ENCODE measurements around the gene GPR176.
"Not testable (repeated sequence)": the region's sequence is repeated elsewhere in the genome, so short reads cannot be mapped to it uniquely, and the experiment has no call there.

GPR176 gene

GRCh38 chr15:39934397-39935071 lies 14.5 kb upstream of the GPR176 start:
- FAIRE-seq: no peak

DNA sequence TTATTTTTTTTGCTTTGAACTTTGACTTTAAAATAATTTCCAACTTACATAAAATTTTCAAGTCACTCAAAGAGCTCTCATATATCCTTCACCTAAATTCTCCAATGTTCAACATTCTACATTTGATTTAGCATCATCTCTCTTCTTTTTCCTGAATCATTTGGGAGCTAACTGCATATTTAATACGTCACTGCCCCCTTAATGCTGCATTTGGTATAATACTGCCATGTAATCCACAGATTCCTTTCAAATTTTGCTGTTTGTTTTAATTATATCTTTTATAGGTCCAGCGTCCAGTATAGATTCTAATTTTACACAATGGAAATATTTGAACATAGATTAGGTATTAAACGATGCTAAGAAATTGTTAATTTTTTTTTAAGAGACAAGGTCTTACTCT lies 11.5 kb upstream of the GPR176 start:
- peak; percentile 77 for FAIRE-seq

DNA sequence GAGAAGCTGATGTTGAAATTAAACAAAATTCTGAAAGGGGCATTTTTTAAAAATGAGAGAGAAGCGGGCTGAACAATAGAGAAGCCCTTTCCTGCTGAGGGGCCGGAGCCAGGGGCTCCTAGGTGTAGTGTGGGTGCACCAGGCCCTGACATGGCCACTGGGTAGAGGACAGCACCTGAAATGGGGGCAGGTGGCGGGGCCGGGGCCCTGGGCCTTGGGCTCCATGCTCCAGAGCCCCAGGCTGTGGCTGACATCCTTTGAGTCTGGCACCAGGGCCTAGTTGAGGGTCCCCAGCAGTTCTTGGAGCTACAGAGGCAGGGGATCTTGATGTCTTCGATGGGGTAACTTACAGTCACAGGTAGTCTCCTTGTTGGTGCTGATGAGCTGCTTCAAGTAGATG lies 6.5 kb upstream of the GPR176 start:
- FAIRE-seq: no peak

- FAIRE-seq: no peak
Measured at GRCh38 chr15:39925112-39925842, 5.2 kb upstream of the GPR176 start.

DNA sequence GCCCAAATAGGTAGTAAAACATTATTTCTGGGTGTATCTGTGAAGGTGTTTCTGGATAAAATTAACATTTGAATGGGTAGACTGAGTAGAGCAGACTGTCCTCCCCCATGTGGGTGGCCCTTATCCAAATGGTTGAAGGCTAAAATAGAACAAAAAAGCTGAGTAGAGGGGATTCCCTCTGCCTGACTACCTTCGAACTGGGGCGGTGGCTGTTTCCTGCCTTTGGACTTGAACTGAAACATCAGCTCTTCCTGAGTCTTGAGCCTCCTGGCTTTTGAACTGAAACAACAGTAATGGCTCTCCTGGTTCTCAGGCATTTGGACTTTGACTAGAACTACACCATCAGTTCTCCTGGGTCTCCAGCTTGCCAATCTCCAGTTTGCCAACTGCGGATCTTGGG lies 4.4 kb upstream of the GPR176 start:
- no peak for FAIRE-seq

DNA sequence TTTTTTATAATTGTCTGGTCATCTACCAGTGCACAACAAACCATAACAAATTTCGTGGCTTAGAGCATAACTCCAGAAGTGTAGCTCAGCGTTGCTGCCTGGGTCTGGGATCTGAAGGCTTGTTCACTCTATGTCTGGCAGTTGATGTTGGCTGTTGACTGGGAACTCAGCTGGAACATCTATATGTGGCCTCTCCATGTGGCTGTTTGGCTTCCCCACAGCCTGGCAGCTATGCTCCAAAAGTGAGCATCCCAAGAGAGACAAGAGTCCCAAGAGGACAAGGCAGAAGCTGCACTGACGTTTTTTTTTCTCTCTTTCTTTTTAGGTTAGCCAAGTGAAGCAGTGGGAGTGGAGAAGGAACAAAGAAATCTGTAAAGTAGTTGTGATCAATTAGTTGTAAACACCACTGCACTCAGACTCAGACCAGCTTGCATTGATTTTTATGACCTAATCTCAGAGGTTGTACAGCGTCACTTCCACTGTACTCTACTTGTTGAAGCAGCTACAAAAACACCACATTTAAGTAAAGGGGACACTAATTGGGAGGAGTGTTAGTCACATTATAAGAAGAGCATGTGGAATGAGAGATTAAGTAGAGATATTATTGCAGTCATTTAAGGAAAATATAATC lies 2.5 kb upstream of the GPR176 start:
- no peak for FAIRE-seq

DNA sequence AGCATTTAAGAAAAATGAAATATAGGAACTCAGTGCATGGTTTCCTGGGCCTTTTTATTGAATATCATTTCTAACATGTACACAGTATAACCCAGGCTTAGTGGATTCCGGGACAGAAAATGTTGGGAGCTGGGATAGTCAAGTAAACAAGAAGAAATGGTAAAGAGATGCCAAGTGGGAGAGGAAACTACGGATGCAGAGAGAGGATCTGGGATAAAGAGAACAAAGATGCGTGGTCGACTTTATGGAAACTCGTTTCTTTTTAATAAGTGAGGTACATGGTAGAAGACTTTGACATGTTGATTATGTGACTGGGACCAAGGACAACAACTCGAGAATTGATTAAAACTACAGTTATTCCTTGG lies 1.2 kb upstream of the GPR176 start:
- no peak for FAIRE-seq

GRCh38 chr15:39920510-39921273 lies 626 bp upstream of the GPR176 start:
- FAIRE-seq: no peak

GRCh38 chr15:39919411-39919747 lies 687 bp downstream of the GPR176 start:
- FAIRE-seq: no peak

GRCh38 chr15:39918688-39919385 lies 1.2 kb downstream of the GPR176 start:
- no peak for FAIRE-seq

GRCh38 chr15:39914977-39915376 lies 5.1 kb downstream of the GPR176 start:
- FAIRE-seq: no peak

- no peak for FAIRE-seq
Measured at GRCh38 chr15:39909007-39909406, 11.1 kb downstream of the GPR176 start.

- no peak for FAIRE-seq
Measured at GRCh38 chr15:39908186-39908585, 11.9 kb downstream of the GPR176 start.

GRCh38 chr15:39907216-39907615 lies 12.8 kb downstream of the GPR176 start:
- FAIRE-seq: no peak

DNA sequence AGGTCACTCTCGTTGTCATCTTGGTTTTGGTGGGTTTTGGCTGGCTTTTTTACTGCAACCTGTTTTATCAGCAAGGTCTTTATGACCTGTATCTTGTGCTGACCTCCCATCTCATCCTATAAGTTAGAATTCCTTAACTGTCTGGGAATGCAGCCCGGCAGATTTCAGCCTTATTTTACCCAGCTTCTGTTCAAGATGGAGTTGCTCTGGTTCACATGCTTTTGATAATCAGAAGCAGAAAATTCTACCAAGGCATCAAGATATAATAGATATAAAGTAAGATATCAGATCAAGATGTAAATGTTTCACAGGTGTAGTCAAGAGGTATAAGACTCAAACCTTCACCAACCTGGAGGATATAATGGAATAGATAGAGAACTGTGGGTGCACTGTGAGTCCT lies 16.0 kb downstream of the GPR176 start:
- no peak for FAIRE-seq

DNA sequence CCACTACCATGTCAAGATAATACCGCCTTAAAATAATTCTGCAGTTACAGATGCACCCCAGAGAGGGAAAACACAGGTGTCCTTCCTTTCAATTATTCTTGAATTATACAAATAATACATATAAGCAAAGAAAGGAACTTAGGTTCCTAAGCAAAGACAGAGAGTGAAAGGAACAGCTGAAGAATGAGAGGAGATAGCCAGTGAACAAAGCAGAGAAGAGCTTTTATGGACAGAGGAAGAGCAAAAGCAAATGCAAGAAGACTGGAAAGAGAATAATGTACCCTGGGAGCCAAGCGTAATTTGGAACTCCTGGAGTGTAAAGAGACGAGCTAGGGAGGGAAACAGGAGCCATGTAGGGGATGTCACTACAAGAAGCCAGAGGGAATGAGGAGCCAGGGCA lies 21.7 kb downstream of the GPR176 start:
- FAIRE-seq: no peak

DNA sequence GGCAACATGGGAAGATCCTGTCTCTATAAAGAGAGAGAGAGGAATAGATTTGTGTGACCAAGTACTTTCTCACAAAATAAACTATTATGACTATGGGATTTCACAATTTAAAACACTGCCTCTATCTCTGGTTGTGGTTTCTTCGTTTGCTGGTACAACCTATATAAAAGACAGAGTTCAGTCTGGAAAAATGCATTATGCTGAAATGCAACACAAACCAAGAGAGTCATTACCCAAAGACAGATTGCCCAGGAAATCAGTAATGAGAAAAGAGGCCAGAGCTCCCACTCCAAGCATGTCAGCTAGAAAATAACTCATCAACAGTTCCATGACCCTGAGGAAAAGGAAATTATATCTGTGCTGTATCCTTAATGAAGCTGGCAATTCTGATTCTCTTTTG lies 23.2 kb downstream of the GPR176 start:
- no peak for FAIRE-seq

DNA sequence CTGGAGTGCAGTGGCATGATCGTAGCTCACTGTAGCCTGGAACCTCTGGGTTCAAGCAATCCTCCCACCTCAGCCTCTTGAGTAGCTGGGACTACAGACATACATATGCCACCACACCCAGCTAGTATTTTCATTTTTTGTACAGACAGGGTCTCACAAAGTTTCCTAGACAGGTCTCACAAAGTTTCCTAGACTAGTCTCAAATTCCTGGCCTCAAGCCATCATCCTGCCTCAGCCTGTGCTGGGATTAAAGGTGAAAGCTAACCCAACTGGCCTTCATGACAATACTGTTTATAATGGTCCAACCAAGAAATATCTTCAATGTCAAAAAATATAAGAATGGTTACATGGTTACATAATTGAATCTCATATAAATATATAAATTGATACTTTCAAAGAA lies 24.0 kb downstream of the GPR176 start:
- FAIRE-seq: no peak

- not testable (repeated sequence) for FAIRE-seq
Measured at GRCh38 chr15:39893051-39893450, 27.0 kb downstream of the GPR176 start.

DNA sequence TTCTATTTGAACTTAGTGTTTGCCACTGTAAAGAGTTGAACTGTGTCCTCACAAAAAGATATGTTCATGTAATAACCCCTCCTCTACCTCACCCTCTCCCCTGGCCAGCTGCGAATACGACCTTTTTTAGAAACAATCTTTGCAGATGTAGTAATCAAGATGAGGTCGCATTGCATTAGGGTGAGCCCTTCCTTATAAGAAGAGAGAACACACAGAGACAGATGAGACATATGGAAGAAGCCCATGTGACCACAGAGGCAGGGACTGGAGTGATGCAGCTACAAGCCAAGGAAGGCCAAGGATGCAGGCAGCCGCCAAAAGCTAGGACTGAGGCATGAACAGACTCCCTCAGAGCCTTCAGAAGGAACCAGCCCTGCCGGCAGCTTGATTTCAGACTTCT lies 27.6 kb downstream of the GPR176 start:
- no peak for FAIRE-seq

GRCh38 chr15:39890621-39891020 lies 29.4 kb downstream of the GPR176 start:
- no peak for FAIRE-seq

- no peak for FAIRE-seq
Measured at GRCh38 chr15:39889601-39890000, 30.5 kb downstream of the GPR176 start.

- no peak for FAIRE-seq
Measured at GRCh38 chr15:39888809-39889208, 31.3 kb downstream of the GPR176 start.

All from A204.1 (cell line).